Vagina (tissue), 2 donors: ENCODE results near the gene FKBP15. TPM values are rescaled to one million over a fixed set of nuclear protein-coding genes. Genes with fewer than 3 reads are reported as not detected.

Experiments
- DNase-seq, 2 donors: peaks; one replicate each; pipeline ENCODE4 v3.0.0-alpha.2; 2017; ENCODE audit errors: extremely low spot score in 2 of 2
- H3K27ac ChIP-seq: fragments of 200-600 bp; sonication (generic); one replicate; pipeline ENCODE4 v1.5.1; 2019
- H3K27me3 ChIP-seq: fragments of 200-600 bp; sonication (generic); one replicate; pipeline ENCODE4 v1.5.1; 2019
- H3K36me3 ChIP-seq, 2 donors: fragments of 200-600 bp; sonication (generic); one replicate each; pipeline ENCODE4 v1.5.1; 2017 to 2019
- H3K4me1 ChIP-seq: fragments of 200-600 bp; sonication (generic); one replicate; pipeline ENCODE4 v1.5.1; 2019
- H3K4me3 ChIP-seq, 2 donors: fragments of 200-600 bp; sonication (generic); 1 replicate in 1 of 2; 2 replicates in 1 of 2; pipeline ENCODE4 v1.5.1; 2016 to 2019
- H3K9me3 ChIP-seq: fragments of 200-600 bp; sonication (generic); one replicate; pipeline ENCODE4 v1.5.1; 2019
- CTCF ChIP-seq, 3 experiments: fragments of 450-650 bp in 2 of 3; fragments of 200-600 bp in 1 of 3; sonication (generic) in 1 of 3; IDR thresholded peaks; one replicate each; pipeline ENCODE4 v1.5.1; 2017 to 2019; ENCODE audit warnings: antibody characterized with exemption in 3 of 3, mild to moderate bottlenecking in 2 of 3, moderate library complexity in 2 of 3
- POLR2A ChIP-seq, 2 donors: fragments of 450-650 bp; IDR thresholded peaks; one replicate each; pipeline ENCODE4 v1.6.1; 2017; ENCODE audit warnings: antibody characterized with exemption in 2 of 2, mild to moderate bottlenecking in 2 of 2, moderate library complexity in 2 of 2
- POLR2AphosphoS5 ChIP-seq, 2 donors: sonication (generic); formaldehyde crosslinking; IDR thresholded peaks; one replicate each; pipeline ENCODE4 v1.9.0; 2017; ENCODE audit warnings: antibody characterized with exemption in 2 of 2, mild to moderate bottlenecking in 2 of 2, low read depth in 1 of 2; ENCODE audit not compliant: insufficient read depth in 1 of 2
- intact Hi-C: fragments of 100-400 bp; cut with DNase I; formaldehyde crosslinking; loops from one replicate; pipeline ENCODE4 v1.15.1; 2023
- total RNA-seq: library from RNA; depleted of rRNA; stranded (reverse); fragments of >200 nt; gene quantifications from one replicate; pipeline ENCODE4 v1.2.3, GENCODE V29; 2016

FKBP15 gene, protein sequence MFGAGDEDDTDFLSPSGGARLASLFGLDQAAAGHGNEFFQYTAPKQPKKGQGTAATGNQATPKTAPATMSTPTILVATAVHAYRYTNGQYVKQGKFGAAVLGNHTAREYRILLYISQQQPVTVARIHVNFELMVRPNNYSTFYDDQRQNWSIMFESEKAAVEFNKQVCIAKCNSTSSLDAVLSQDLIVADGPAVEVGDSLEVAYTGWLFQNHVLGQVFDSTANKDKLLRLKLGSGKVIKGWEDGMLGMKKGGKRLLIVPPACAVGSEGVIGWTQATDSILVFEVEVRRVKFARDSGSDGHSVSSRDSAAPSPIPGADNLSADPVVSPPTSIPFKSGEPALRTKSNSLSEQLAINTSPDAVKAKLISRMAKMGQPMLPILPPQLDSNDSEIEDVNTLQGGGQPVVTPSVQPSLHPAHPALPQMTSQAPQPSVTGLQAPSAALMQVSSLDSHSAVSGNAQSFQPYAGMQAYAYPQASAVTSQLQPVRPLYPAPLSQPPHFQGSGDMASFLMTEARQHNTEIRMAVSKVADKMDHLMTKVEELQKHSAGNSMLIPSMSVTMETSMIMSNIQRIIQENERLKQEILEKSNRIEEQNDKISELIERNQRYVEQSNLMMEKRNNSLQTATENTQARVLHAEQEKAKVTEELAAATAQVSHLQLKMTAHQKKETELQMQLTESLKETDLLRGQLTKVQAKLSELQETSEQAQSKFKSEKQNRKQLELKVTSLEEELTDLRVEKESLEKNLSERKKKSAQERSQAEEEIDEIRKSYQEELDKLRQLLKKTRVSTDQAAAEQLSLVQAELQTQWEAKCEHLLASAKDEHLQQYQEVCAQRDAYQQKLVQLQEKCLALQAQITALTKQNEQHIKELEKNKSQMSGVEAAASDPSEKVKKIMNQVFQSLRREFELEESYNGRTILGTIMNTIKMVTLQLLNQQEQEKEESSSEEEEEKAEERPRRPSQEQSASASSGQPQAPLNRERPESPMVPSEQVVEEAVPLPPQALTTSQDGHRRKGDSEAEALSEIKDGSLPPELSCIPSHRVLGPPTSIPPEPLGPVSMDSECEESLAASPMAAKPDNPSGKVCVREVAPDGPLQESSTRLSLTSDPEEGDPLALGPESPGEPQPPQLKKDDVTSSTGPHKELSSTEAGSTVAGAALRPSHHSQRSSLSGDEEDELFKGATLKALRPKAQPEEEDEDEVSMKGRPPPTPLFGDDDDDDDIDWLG
- total RNA-seq, result 28.7 TPM

GRCh38 chr9:113221003-113221799 is at the start of gene FKBP15, which contains the start of gene SLC31A1:
FKBP15 (minus strand) TSS chr9:113221277; CDS start chr9:113221243, 34 bp downstream.
SLC31A1 (plus strand) TSS chr9:113221544; CDS start chr9:113256149, 34,605 bp downstream.
- intact Hi-C loops, result no loop called here
- H3K27me3 ChIP-seq, result no peaks in the 10 kb centered on the region
- peak; percentile 98 to 99 for DNase-seq
- peaks cover 39% of the 10 kb centered on the region for H3K4me1 ChIP-seq
- peak; percentile 91 to 92 for TF ChIP-seq POLR2AphosphoS5 (IDR thresholded peaks at IDR 0.05; ENCODE audit: insufficient read depth in 1 of 2, low read depth in 1 of 2)
- peak in 1 of 2 donors; percentile 17 for TF ChIP-seq POLR2A (IDR thresholded peaks at IDR 0.05)
- TF ChIP-seq CTCF (IDR thresholded peaks at IDR 0.05), result no peak
- H3K4me3 ChIP-seq, result peak within 1 kb of the TSS; percentile 86 to 88
- no peaks in the 10 kb centered on the region for H3K36me3 ChIP-seq
- H3K27ac ChIP-seq, result peak within 1 kb of the TSS; percentile 79
- no peaks in the 10 kb centered on the region for H3K9me3 ChIP-seq

- Histone ChIP-seq H3K4me3 (no peak overlapping the region), H3K4me1 (peaks cover 10% of the 10 kb centered on the region), H3K9me3 (no peaks in the 10 kb centered on the region), H3K27ac (no peak overlapping the region), H3K36me3 (peaks cover 0 to 48% of the 10 kb centered on the region in 2 donors), H3K27me3 (no peaks in the 10 kb centered on the region)
- DNase-seq, result no peak
- TF ChIP-seq POLR2AphosphoS5 (IDR thresholded peaks at IDR 0.05; ENCODE audit: insufficient read depth in 1 of 2, low read depth in 1 of 2) (no peak), CTCF (IDR thresholded peaks at IDR 0.05) (no peak), POLR2A (IDR thresholded peaks at IDR 0.05) (no peak)
- intact Hi-C loops, result no loop called here
These were observed 48.8 kb upstream of the FKBP15 start for GRCh38 chr9:113269871-113270270.

DNA sequence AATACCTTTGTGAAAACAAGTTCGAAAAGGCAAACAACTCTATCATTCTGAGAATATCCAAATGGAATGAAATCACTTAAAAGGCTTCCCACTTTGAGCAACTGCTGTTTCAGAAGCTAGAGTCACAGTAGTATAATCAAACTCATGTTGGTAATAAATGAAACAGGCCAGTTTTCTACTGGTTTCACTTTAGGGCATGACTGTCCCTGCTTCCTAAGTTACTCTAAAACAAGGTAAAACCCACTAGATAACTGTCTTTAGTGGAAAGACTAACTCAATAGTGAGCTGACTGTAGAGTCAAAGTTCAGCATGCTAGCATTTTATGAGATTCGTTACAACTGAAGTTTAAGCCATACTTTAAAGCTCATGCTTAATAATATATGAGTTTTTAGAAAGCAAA is 48.3 kb upstream of the FKBP15 start:
- TF ChIP-seq POLR2AphosphoS5 (IDR thresholded peaks at IDR 0.05; ENCODE audit: insufficient read depth in 1 of 2, low read depth in 1 of 2) (no peak), CTCF (IDR thresholded peaks at IDR 0.05) (no peak), POLR2A (IDR thresholded peaks at IDR 0.05) (no peak)
- H3K36me3 ChIP-seq, result peaks cover 0 to 48% of the 10 kb centered on the region in 2 donors
- intact Hi-C loops, result no loop called here

DNA sequence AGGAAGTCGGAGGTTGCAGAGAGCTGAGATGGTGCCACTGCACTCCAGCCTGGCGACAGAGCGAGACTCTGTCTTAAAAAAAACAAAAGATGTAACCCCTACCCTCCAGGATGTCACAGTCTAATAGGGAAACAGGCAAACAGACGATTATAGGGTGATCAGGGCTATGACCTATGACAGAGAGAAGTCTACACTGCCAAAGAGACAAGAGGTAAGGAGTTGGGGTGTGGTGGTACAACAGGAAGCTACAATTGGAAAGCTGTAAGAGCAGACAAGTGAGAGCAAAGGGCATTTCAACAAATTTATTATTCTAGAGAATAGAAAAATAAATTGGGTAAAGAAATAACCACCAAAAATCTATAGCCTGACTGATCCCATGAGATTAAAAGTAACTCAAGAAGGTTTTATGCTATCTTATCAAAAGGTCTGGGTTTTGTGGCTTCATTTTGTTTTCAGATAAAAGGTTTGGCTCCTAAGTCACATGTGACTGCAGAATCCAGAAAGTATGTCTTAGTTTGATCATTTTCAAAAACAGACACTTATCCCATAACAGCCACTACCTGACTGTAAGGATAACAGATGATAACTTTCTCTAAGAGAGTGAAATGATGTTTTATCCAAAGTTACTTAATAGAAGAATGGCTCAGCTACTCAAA is 47.0 kb upstream of the FKBP15 start:
- peaks cover 0 to 47% of the 10 kb centered on the region in 2 donors for H3K36me3 ChIP-seq
- H3K4me1 ChIP-seq, result no peaks in the 10 kb centered on the region
- no peaks in the 10 kb centered on the region for H3K27me3 ChIP-seq
- DNase-seq, result no peak
- TF ChIP-seq POLR2AphosphoS5 (IDR thresholded peaks at IDR 0.05; ENCODE audit: insufficient read depth in 1 of 2, low read depth in 1 of 2), result no peak
- TF ChIP-seq CTCF (IDR thresholded peaks at IDR 0.05), result no peak
- TF ChIP-seq POLR2A (IDR thresholded peaks at IDR 0.05), result no peak
- intact Hi-C loops, result no loop called here
- H3K4me3 ChIP-seq, result no peak overlapping the region
- no peaks in the 10 kb centered on the region for H3K9me3 ChIP-seq
- no peak overlapping the region for H3K27ac ChIP-seq

More for the DNA sequence above, 48.3 kb upstream of the FKBP15 start:
- Histone ChIP-seq H3K4me1 (peaks cover 5% of the 10 kb centered on the region), H3K27me3 (no peaks in the 10 kb centered on the region), H3K27ac (no peak overlapping the region), H3K9me3 (no peaks in the 10 kb centered on the region), H3K4me3 (no peak overlapping the region)
- no peak for DNase-seq
